Measurements from ENCODE around the gene MYH14. TPM values are rescaled to one million over a fixed set of nuclear protein-coding genes. Genes with fewer than 3 reads are reported as not detected.

MYH14 gene
- total and polyA plus RNA-seq, 10 of the 15 experiments (the other 5 are each of a cell fraction or from before 2014, with no cell fraction given): 0.06 to 0.69 (median 0.15) TPM; not detected in 4

GRCh38 chr19:50261446-50261970 is 58.1 kb downstream of the MYH14 start:
- ATAC-seq: no peak
- ChIA-PET POLR2A (no interaction called here), SMC1A (ENCODE audit: uncharacterized antibody, unreplicated experiment) (no interaction called here), RAD21 (ENCODE audit: unreplicated experiment) (no interaction called here), CTCF (no interaction called here)
- no peak overlapping the region for H3K4me2 ChIP-seq (ENCODE audit: control insufficient read depth, insufficient read depth)
- 62% methylated on average over 14 of the region's 16 CpGs for WGBS (ENCODE audit: insufficient coverage, insufficient replicate concordance, low lambda C conversion rate, missing lambda C conversion rate)
- no peak overlapping the region for H2AFZ ChIP-seq (ENCODE audit: control insufficient read depth, low read depth, low read length)
- no peaks in the 10 kb centered on the region for H4K20me1 ChIP-seq (ENCODE audit: control insufficient read depth, insufficient read depth)
- no peaks in the 10 kb centered on the region for H3K4me1 ChIP-seq (ENCODE audit: control insufficient read depth, insufficient read depth, low read length)
- no peaks in the 10 kb centered on the region for H3K27me3 ChIP-seq (replicated peaks in 1 of 2; ENCODE audit: control insufficient read depth in 2 of 2, insufficient read depth in 2 of 2, low read length in 1 of 2)
- no TSS peak for BruUV-seq (replicated peaks)
- H3K4me3 ChIP-seq: no peak overlapping the region
- intact Hi-C loops (cut with micrococcal nuclease; ENCODE audit: unreplicated experiment): no loop called here
- H3K36me3 ChIP-seq (ENCODE audit: control insufficient read depth in 2 of 2, insufficient read depth in 2 of 2, low read length in 1 of 2): no peaks in the 10 kb centered on the region
- H3K79me2 ChIP-seq (ENCODE audit: control insufficient read depth, insufficient read depth, low read length): no peaks in the 10 kb centered on the region
- H3K9ac ChIP-seq (ENCODE audit: control insufficient read depth, insufficient read depth, low read length): no peak overlapping the region
- no peak for DNase-seq (ENCODE audit: low read depth, low spot score)
- no peak for FAIRE-seq
- peaks cover 4% of the 10 kb centered on the region for H3K9me3 ChIP-seq (replicated peaks; ENCODE audit: control insufficient read depth, insufficient read depth, low read length)
- in situ Hi-C loops (cut with MboI): no loop called here
- no peak for TF ChIP-seq TCF3 (IDR thresholded peaks at IDR 0.05; ENCODE audit: borderline replicate concordance, insufficient read depth, low read depth, low read length)
- TF ChIP-seq ZNF622 (IDR thresholded peaks at IDR 0.05): no peak
- TF ChIP-seq NKRF (conservative IDR thresholded peaks at IDR 0.05): no peak
- no peak for TF ChIP-seq EGR1 (IDR thresholded peaks at IDR 0.05; ENCODE audit: borderline replicate concordance in 1 of 2, low read depth in 2 of 2, low read length in 2 of 2)
- no peak for TF ChIP-seq TARDBP (IDR thresholded peaks at IDR 0.05; ENCODE audit: borderline replicate concordance)
- TF ChIP-seq, protein P1, sequence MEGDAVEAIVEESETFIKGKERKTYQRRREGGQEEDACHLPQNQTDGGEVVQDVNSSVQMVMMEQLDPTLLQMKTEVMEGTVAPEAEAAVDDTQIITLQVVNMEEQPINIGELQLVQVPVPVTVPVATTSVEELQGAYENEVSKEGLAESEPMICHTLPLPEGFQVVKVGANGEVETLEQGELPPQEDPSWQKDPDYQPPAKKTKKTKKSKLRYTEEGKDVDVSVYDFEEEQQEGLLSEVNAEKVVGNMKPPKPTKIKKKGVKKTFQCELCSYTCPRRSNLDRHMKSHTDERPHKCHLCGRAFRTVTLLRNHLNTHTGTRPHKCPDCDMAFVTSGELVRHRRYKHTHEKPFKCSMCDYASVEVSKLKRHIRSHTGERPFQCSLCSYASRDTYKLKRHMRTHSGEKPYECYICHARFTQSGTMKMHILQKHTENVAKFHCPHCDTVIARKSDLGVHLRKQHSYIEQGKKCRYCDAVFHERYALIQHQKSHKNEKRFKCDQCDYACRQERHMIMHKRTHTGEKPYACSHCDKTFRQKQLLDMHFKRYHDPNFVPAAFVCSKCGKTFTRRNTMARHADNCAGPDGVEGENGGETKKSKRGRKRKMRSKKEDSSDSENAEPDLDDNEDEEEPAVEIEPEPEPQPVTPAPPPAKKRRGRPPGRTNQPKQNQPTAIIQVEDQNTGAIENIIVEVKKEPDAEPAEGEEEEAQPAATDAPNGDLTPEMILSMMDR (IDR thresholded peaks at IDR 0.05 in 2 of 3, conservative IDR thresholded peaks at IDR 0.05 in 1 of 3; ENCODE audit: control insufficient read depth in 2 of 3, extremely low read depth in 1 of 3, insufficient read depth in 1 of 3, low read depth in 3 of 3, low read length in 3 of 3): no peak
- no peak for TF ChIP-seq ZNF217 (IDR thresholded peaks at IDR 0.05)
- no peak for TF ChIP-seq EZH2 (IDR thresholded peaks at IDR 0.05; ENCODE audit: borderline replicate concordance, control insufficient read depth, low read depth, low read length)
- TF ChIP-seq CREB1 (IDR thresholded peaks at IDR 0.05; ENCODE audit: low read depth): no peak
- no peak for TF ChIP-seq MTA3 (IDR thresholded peaks at IDR 0.05; ENCODE audit: borderline replicate concordance, low read length)
- TF ChIP-seq, protein P2, sequence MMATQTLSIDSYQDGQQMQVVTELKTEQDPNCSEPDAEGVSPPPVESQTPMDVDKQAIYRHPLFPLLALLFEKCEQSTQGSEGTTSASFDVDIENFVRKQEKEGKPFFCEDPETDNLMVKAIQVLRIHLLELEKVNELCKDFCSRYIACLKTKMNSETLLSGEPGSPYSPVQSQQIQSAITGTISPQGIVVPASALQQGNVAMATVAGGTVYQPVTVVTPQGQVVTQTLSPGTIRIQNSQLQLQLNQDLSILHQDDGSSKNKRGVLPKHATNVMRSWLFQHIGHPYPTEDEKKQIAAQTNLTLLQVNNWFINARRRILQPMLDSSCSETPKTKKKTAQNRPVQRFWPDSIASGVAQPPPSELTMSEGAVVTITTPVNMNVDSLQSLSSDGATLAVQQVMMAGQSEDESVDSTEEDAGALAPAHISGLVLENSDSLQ (IDR thresholded peaks at IDR 0.05): no peak
- TF ChIP-seq KDM1A (IDR thresholded peaks at IDR 0.05; ENCODE audit: borderline replicate concordance): no peak
- TF ChIP-seq RB1 (IDR thresholded peaks at IDR 0.05; ENCODE audit: borderline replicate concordance): no peak
- TF ChIP-seq TCF7 (IDR thresholded peaks at IDR 0.05; ENCODE audit: borderline replicate concordance): no peak
- TF ChIP-seq EP300 (IDR thresholded peaks at IDR 0.05; ENCODE audit: borderline replicate concordance in 1 of 2, control insufficient read depth in 1 of 2, low read depth in 2 of 2, low read length in 2 of 2): no peak
- no peak for TF ChIP-seq LARP7 (IDR thresholded peaks at IDR 0.05)
- TF ChIP-seq CHD2 (IDR thresholded peaks at IDR 0.05; ENCODE audit: borderline replicate concordance, low read depth, low read length): no peak
- TF ChIP-seq CBX5 (IDR thresholded peaks at IDR 0.05; ENCODE audit: low read depth): no peak
- TF ChIP-seq CHD1 (IDR thresholded peaks at IDR 0.05; ENCODE audit: low read depth, low read length): no peak
- no peak for TF ChIP-seq POLR2A (IDR thresholded peaks at IDR 0.05; ENCODE audit: low read depth, low read length)
- no peak overlapping the region for H3K27ac ChIP-seq (ENCODE audit: control insufficient read depth, insufficient read depth)

Data from GM12878 (cell line).